GM19468 (cell line): ENCODE results near the gene MASP1.

ENCODE experiments used
- ATAC-seq: cut with Tn5 transposase; IDR thresholded peaks from one replicate; pipeline ENCODE4 v1.9.1; 2021; ENCODE audit warnings: mild to moderate bottlenecking, moderate library complexity, moderate number of reproducible peaks; ENCODE audit not compliant: unreplicated experiment; ENCODE audit errors: extremely low read depth

The MASP1 gene, protein sequence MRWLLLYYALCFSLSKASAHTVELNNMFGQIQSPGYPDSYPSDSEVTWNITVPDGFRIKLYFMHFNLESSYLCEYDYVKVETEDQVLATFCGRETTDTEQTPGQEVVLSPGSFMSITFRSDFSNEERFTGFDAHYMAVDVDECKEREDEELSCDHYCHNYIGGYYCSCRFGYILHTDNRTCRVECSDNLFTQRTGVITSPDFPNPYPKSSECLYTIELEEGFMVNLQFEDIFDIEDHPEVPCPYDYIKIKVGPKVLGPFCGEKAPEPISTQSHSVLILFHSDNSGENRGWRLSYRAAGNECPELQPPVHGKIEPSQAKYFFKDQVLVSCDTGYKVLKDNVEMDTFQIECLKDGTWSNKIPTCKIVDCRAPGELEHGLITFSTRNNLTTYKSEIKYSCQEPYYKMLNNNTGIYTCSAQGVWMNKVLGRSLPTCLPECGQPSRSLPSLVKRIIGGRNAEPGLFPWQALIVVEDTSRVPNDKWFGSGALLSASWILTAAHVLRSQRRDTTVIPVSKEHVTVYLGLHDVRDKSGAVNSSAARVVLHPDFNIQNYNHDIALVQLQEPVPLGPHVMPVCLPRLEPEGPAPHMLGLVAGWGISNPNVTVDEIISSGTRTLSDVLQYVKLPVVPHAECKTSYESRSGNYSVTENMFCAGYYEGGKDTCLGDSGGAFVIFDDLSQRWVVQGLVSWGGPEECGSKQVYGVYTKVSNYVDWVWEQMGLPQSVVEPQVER

DNA sequence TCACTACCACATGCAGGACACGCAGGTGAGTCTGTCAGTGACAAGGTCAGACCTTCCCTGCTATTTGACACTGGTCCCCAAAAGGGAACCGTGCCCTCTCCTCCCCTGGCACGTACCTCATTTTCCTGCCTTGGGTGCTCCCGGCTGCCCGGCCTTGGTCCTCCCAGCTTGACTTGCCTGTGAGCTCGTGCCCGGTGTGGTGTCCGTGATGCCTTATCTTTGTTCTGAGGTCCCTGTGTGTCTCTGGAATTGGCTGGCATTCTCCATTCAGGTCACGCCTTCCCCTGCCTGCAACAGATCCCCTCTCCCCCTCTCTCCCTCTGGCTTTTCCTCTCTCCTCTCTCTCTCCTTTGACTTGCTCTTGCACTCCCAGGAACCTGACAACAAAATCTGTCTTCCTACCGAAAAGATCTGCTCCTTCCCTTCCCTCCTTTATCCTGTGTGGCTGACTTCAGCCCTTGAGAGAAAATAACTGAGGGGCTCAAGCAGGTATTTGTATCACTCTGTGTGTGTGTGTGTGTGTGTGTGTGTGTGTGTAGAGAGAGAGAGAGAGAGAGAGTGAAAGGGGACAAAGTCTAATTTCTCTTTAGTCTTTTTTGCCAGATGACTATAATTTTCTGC, at the start of gene MASP1:
MASP1 (minus strand) TSS at position 226 of the 621 bp plus-strand sequence; CDS start at position 121, 105 bp downstream.
- ATAC-seq, result no peak

DNA sequence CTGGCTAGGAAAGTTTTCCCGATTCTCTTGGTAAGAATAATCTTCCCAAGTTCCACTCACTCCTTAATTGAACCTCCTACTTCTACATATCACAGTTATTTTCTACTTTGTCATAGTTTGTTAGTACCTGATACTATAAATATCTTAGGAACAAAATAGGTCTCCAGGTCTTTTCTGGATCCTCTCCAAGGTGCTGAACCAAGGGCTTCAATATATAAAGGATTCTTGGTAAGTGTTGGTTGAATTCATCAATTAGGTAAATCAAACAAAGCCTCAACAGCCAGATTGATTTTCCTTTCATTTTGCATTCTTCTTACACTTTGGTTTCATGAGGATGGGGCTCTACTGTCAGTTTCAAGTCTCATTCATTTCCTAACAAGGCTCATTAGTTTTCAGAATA, 49.0 kb upstream of the MASP1 start:
- no peak for ATAC-seq

DNA sequence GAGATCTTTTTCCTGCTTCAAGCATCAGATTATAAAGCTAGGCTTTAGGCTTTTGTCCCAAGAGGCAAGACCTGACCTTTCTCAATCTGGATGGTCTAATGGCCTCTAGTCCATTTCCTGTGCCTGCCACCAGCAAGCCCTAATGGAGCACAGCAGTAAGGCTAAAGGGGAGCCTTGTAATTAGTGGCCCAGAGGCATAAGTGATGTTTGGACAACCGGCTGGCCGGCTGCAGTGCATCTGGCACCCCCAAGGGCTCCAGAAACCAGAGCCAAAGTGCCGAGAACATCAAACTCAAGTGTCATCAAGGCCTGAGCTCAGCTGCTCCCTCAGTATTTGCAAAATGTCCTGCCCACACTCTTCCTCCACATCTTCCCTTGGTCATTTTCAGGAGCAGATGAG, 44.8 kb upstream of the MASP1 start:
- no peak for ATAC-seq

DNA sequence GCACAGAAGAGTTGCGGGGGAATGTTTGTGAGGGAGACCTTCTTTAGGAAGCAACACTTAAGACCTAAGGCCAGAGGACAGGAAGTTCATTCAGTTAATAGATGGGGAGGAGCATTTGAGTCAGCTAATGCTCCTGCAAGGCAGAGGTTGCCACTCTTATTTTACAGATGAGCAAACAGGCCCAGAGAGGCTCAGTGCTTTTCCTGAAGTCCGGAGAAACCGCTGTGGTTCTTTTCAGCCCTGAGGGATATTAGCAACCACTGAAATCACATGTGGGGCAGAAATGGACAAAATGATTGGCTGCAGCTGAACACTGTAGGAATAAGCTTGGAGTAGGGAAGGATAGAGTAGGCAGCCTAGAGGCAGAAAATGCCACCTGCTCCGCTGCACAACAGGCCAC, 43.4 kb upstream of the MASP1 start:
- ATAC-seq, result no peak

DNA sequence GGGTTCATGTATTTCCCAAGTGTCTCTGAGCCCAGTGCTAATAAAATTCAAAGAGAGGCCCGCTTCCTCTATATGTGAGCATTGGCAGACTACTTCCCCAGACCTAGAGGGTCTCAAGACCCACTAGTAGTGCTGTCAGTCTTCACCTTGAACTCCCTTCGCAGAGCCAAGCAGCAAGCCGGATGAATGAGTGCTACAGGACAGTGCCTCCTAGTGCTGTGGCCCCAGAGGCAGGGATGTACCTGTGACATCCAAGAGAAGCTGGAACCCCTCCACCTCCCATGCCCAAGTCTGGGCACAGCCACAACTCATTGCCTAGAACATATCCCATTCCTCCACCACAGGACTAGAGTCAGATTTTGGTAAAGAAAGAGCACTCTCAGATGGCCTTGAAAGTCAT, 37.2 kb upstream of the MASP1 start:
- ATAC-seq, result no peak

DNA sequence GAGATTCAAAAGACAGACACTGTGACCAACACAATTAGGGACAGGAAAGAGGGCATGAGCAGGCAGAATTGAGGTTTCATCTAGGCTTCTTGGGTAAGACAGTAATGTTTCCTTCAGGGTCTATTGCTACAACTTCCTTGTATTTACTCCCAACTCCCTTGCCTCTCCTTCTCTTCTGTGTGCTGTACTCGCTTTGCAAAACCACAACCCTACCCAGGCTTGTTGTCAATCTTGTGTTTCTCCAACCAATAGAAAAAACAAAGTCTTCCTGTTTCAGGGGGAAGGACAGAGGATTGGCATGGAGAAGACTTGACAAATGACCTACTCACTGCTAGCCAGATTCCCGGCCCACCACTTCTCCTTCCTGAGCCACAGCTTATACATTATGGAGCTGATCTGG, 36.3 kb upstream of the MASP1 start:
- ATAC-seq, result no peak

DNA sequence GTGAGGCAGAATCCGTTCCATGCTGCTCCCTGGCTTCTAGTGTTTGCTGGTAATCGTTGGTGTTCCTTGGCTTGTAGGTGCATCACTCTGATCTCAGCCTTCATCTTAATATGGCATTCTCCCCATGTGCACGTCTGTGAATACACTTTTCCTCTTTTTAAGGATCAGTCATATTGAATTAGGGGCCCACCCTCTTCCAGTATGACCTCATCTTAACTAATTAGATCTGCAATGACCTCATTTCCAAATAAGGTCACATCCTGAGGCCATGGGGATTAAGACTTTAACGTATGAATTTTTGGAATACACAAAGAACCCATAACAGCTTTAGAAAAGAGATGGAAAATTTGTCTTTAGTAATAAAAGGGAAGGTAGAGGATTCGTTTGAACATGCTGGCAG, 34.1 kb upstream of the MASP1 start:
- ATAC-seq, result no peak

DNA sequence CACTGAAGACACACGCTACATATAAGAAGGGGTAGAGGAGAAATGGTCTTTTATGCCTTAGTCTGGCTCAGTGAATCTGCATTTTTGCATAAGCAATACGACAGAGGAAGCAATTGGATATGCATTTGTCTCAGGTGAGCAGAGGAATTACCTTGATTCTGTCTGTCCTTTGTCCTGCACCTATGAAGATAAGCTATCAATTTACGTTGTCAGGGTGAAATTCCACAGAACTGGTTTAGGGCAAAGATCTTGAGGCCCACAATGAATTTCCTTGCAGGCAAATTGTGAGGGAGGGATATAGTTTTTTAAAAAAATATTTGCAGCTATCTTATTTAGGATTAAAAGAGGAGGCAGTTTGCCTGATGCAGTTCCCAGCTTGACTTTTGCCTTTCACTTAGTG, 31.6 kb upstream of the MASP1 start:
- ATAC-seq, result no peak

DNA sequence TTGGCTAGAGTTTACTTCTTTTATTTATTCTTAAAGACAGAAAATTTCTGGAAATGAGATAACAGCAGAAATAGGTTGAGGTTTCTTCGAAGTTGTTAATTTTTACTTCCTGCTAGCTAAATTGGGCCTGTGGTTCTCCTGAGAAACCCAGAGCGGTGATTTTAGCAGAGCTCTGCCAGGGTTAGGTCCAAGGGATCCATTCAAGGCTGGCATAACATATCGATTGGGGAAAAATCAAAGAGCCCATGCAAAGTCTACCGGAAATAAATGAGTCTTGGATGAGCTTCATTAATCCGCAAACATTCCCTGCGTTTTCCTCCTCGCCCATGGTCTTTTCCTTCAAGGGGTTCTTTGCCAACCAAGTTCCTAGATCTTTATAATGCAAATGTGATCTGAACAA, 30.8 kb upstream of the MASP1 start:
- no peak for ATAC-seq

DNA sequence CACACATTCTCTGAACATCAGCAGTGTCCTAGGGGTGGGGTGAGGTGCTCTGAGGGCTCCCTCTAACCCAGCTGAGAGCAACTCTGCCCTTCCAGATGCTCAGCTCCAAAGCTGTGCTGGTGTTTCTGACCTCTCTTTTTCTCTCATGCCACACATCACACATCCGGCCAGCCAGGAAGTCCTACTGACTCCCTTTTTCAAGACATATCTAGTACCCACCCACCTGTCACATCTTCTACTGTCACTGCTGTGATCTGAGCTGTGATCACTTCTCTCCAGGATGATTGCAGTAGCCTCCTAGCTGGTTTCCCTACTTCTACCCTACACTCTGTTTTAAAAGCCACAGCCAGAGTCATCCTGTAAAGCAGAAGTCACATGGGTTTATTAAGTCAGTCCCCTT, 30.2 kb upstream of the MASP1 start:
- no peak for ATAC-seq

DNA sequence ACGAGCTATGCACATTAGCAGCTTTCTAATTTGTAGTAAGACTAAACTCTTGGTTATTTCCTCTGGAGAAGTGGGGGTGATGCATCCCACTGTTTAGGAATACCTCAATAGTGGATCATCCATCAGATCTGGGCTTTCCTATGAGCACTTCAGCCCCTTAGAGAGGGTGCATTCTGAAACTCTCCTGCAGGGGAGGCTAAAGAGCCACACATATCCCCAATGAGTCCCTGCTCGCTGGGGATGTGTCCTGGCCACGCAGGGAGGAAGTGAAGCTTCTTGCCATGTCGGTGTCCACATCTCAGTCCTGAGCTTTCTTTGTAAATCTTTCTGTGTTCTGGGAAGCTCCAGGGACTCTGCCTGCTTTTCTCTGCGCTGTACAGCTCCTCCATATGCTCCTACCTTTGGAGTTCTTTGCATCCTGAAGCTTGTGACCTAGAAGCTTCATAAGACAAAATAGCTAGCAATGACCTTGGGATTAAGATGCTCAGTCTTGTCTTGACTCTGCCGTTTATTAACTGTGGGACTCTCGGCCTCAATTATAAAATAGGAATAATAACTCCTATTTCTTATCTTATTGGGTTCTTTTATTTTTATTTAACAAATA, 28.3 kb upstream of the MASP1 start:
- peak; percentile 44 for ATAC-seq

DNA sequence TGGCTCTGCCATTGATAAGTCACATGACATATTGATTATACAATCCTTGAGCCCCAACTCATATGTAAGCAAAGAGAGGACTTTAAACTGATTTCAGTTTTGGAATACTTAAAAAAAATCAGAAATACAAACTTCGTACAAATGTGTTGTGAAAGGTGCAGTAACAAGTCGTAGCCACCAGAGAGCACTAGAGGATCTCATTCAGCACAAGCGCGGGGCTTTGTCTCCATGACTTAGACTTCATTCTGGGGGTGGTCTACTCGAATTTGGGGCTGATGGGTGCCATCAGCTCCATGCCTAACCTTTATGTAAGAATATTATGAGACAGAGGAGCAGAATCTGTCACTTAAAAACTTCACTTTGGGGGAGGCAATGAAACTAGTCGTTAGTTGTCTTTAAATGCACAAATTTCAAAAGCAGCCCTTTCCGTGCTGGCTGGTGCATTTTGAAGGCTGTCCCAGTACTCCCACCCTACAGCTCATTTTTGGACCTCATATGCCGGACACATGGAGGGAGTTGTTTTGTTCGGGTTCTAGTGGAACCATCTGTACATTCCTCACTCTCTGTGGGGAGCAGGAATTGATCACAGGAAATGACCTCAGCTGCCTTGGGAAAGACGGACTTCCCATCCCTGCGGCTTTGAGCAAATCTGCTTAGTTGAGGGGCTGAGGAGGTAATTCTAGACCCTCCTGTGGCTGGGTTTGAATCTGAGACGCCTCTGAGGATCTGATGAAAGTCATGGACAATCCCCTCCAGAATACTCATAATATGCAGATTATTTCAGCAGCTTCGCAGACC, 27.5 kb upstream of the MASP1 start:
- no peak for ATAC-seq

DNA sequence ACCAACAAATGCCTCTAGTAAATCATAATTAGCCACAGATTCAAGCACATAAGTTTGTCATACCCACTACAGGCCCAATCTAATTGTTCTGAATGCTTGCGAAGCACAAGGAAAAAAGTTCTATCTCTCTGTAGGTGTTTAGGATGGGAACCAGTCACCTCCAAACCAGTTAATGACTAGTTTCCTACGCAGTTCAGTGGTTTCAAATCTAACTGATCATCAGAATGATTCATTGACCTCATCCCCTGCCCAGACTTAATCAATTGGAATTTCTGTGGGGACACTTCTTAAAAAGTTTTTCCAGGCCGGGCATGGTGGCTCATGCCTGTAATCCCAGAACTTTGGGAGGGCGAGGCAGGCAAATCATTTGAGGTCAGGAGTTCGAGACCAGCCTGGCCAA, 24.3 kb upstream of the MASP1 start:
- ATAC-seq, result no peak

DNA sequence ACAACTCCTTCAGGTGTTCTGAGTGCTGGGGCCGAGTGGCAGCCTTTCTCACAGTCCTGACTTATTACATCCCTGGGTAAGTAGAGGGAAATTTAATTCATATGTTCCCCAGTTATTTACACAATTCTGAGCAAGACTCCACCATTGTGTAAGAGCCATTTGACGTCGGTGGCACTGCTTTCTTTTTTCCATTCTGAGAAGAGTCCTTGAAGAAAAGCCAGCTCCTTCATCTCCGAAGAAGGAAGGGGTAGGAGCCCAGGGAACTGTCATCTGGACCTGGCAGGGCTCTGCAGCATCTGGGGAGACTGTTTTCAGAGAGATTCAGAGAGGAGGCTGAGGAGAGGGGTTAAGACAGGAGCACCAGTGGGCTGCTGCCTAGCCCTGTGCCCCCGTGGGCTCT, 22.6 kb upstream of the MASP1 start:
- ATAC-seq, result no peak

DNA sequence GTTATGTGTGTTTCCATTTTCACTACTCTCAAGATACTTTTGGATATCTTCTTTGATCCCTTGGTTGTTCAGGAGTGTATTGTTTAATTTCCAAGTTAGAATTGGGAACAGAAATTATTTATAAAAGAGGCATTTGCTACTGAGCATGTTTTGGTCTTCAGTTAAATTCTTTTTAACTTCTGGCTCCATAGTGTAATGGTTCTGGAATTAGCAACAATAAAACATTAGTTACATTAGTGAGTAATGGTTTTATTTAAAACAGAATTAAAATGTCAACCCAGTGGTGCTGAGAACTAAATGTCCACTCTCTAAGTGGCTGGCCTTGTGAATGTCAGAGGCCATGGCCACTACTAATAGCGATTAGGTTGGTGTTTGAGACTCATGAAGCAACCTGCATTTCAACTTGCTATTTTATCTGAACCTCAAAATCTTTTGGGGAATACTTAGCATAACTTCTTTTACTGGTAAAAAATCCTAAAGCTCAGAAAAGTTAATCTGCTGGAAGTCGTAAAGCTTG, 19.5 kb upstream of the MASP1 start:
- no peak for ATAC-seq

DNA sequence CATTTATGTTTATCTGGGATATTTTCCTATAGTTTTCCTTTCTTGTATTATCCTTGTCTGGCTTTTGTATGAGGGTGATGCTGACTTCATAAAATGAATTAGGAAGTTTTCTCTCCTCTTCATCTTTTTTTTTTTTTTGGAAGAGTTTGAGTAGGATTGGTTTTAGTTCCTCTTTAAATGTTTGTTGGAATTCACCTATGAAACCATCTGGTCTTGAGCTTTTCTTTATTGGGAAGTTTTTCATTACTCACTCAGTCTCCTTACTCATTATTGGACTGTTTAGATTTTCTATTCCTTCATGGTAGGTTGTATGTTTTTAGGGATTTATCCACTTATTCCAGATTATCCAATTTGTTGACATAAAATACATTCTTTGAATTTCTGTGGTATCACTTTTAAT, 18.7 kb upstream of the MASP1 start:
- ATAC-seq, result no peak

DNA sequence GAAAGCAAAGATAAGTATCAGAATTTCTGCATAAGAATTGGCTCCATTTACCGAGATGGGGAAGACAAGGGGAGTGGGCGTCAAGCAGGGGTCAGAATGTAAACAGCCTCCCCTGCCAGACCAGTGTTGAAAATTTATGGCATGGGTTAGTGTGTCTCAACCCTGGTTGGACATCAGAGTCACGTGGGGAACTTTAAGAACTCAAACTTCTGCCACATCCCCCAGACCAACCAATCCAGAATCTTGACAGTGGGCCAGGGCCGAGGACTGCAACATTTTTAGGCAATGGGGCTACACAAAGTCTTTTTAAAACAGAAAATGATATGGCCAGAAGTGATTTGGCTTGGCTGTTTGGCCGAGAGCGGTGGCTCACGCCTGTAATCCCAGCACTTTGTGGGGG, 14.3 kb upstream of the MASP1 start:
- no peak for ATAC-seq

DNA sequence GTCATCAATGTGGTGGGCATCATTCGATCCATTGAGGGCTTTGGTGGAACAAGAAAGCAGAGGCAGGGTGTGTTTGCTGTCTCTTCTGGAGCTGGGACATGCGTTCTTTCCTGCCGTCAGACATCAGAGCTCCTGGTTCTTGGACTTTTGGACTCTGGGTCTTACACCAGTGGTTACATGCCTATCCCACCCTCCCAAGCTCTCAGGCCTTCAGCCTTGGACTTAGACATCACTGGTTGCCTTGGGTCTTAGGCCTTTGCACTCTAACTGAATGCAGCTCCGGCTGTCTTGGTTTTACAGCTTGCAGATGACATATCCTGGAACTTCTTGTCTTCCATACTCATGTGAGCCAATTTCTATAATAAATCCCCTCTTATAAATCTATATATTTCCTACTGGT, 8.1 kb upstream of the MASP1 start:
- ATAC-seq, result no peak

DNA sequence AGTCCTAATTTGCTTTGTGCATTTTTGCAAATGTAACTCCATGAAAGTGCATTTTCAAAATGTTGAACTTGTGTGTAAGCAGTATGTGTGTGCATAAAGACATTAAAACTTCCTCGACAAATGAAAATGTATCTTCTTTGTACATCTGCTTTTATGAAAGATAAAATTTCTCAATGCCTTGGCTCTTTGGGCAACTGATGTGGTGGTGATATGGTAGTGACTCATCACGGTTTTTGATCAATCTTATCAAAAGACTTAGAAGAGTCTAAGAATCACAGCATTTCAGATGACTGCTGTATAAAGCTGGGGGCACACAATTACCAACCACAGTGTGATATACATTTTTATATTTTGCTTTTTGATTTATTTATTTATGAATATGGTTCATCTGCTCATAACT, 5.4 kb upstream of the MASP1 start:
- ATAC-seq, result no peak

DNA sequence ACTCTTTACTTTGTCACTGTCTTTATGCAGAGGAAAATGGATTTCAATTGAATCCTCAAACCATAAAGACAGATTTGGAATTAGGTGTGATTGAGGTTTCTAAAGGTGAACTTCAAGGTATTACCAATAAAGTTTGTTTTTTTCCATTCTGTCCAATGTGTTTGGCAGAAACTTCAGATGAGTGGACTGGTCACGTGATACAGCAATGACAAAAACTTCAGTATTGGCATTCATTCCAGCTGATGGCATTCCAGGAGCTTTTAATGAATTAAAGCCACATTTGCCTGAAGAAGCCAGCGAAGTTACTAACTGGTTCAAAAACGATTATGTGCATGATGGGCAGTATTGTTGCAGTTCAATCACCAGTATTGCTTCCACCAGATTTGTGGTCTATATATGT, 4.5 kb upstream of the MASP1 start:
- ATAC-seq, result no peak
